ENCODE results near the gene ENOX1.
"Not testable (repeated sequence)": the region's sequence is repeated elsewhere in the genome, so short reads cannot be mapped to it uniquely, and the experiment has no call there.

The ENOX1 gene

GRCh38 chr13:43786766-43787517 lies at the start of gene ENOX1:
Gene ENOX1 (minus strand): TSS chr13:43786972.
- DNase-seq (ENCODE audit: low read depth) = no peak

DNA sequence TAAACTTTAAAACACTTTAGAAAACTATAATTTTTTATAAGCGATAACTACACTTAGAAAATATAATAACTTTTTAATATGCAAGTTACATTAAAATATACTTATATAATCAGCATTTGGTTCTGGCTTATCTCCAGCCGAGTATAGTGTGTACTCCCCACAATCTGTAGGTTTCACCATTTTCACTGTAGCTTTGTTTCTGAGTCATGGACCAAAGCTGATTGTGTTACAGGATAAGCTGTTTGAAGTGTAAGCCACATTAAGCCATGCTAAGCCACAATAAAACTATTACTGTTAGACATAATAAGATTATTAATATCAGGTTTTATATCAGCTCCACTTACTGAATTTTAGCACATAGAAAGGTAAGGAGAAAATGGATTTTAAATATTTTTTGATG lies 48.9 kb upstream of the ENOX1 start:
- no peak for DNase-seq (ENCODE audit: low read depth)

- DNase-seq (ENCODE audit: low read depth) = no peak
Observed at GRCh38 chr13:43831088-43831487, 44.3 kb upstream of the ENOX1 start.

DNA sequence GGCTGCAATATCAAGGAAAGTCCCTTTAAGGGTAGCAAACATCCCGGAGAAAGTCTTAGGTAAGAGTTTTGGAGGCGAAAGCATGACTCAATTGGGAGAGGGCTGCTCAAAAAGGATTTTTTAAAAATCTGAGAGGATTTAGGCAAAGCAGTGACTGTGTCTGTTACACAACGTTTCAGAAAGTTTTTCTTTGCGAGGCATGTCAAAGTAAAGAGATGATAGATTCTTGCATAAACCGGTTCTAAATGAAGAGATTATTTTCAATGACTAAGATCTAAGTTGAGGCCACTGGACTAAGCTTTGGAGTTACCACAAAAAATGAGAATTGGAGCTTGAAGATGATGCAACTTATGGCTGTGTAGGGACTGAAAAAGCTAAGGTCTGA lies 43.7 kb upstream of the ENOX1 start:
- no peak for DNase-seq (ENCODE audit: low read depth)

DNA sequence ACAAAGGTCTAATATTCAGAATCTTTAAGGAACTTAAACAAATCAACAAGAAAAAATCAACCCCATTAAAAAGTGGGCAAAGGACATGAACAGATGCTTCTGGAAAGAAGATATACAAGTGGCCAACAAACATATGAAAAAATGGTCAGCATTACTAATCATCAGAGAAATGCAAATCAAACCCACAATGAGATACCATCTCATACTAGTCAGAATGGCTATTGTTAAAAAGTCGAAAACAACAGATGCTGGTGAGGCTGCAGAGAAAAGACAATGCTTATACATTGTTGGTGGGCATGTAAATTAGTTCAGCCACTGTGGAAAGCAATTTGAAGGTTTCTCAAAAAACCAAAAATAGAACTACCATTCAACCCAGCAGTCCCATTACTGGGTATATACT lies 37.9 kb upstream of the ENOX1 start:
- not testable (repeated sequence) for DNase-seq (ENCODE audit: low read depth)

GRCh38 chr13:43822969-43823368 lies 36.2 kb upstream of the ENOX1 start:
- no peak for DNase-seq (ENCODE audit: low read depth)

- no peak for DNase-seq (ENCODE audit: low read depth)
Observed at GRCh38 chr13:43816401-43816889, 29.7 kb upstream of the ENOX1 start.

- no peak for DNase-seq (ENCODE audit: low read depth)
Observed at GRCh38 chr13:43815204-43815603, 28.4 kb upstream of the ENOX1 start.

DNA sequence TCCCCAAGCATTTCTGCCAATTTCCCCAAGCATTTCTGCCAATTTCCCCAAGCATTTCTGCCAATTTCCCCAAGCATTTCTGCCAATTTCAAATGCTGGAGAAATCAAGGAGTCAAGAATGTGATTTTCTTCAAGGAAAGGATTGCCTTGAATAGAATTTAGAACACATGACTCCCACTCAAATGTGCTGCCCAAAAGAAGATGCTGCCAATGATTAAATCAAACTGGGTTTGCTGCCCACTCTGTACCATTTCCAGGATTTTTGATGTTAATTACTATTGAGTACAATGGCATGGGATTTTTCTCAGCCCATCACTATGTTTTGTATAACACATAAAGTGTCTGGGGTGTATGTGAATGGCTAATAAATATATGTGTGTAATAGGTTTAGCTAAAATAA lies 21.9 kb upstream of the ENOX1 start:
- no peak for DNase-seq (ENCODE audit: low read depth)

- no peak for DNase-seq (ENCODE audit: low read depth)
Observed at GRCh38 chr13:43805681-43806128, 18.9 kb upstream of the ENOX1 start.

DNA sequence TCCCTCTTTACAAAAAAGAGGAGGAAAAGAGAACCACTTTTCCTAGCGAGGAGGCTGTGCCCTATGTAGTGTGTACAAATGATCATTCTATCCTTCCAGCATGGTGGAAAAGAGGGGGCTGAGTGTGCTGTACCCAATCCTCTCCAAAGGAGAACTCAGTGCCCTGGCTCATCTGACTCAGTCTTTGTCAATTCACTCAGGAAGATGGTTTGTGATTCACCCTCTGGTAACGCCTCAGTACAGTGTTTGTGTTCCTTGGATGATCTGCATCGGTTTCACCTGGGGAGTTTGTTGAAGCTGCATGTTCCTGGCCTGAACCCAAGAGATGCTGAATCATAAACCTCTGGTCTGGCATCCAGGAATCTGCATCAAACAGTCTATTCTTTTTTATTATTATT lies 18.3 kb upstream of the ENOX1 start:
- DNase-seq (ENCODE audit: low read depth) = peak; percentile 90

GRCh38 chr13:43804461-43805070 lies 17.8 kb upstream of the ENOX1 start:
- no peak for DNase-seq (ENCODE audit: low read depth)

- no peak for DNase-seq (ENCODE audit: low read depth)
Observed at GRCh38 chr13:43802511-43802910, 15.7 kb upstream of the ENOX1 start.

GRCh38 chr13:43800828-43801227 lies 14.1 kb upstream of the ENOX1 start:
- DNase-seq (ENCODE audit: low read depth) = no peak

DNA sequence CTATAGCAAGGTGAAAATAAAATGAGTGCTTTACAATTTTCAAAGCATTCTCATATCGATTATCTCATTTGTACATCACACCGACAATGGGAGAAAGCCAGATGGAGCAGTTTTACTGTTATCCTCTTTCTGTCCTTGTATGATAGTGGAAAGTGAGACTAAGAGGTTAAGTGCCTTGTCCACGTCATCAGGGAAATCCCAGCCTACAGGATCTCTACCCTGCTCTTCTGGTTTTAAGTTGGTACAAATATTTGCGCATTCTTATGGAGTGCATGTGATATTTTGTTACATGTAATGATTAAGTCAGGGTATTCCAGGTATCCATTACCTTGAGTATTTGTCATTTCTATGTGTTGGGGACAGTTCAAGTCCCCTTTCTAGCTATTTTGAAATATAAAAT lies 12.4 kb upstream of the ENOX1 start:
- no peak for DNase-seq (ENCODE audit: low read depth)

DNA sequence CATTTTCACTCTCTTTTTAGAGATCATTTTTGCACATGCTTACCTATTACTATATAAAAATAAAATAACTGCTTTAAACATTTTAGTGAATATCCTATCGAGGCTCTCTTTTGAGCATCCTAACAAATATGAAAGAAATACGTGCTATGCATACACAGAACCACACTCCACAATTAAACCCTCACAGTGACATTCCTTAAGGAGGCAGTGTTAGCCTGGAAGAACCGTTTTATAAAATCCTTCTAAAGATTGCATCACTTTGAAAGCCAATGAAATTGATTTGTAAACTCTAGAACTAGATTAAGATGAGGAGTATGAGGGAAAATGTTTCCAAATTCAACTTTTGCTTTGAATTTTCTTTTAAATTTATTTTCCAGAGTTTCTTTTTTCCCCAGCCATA lies 11.1 kb upstream of the ENOX1 start:
- DNase-seq (ENCODE audit: low read depth) = no peak

GRCh38 chr13:43797159-43797558 lies 10.4 kb upstream of the ENOX1 start:
- no peak for DNase-seq (ENCODE audit: low read depth)

DNA sequence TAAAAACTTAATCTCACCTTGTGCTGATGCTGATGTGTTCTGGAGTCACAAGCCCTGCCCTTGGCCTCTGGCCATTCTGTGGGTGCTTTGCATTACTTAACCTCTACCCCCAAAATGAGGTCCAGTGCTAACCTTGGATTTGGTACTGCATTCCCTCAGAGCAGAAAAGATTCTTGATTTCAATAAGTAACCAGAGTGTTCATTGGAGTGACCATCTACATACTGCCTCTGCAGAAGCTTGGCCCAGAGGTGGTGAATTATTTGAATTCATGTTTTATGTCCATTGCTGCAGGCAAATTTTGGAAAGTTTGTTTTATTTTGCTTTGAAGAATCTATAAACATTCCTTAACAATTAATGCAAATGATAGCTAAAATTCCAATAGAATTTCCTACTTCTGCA lies 7.6 kb upstream of the ENOX1 start:
- DNase-seq (ENCODE audit: low read depth) = no peak

GRCh38 chr13:43792076-43792881 lies 5.5 kb upstream of the ENOX1 start:
- DNase-seq (ENCODE audit: low read depth) = no peak

GRCh38 chr13:43787997-43788396 lies 1.2 kb upstream of the ENOX1 start:
- no peak for DNase-seq (ENCODE audit: low read depth)

DNA sequence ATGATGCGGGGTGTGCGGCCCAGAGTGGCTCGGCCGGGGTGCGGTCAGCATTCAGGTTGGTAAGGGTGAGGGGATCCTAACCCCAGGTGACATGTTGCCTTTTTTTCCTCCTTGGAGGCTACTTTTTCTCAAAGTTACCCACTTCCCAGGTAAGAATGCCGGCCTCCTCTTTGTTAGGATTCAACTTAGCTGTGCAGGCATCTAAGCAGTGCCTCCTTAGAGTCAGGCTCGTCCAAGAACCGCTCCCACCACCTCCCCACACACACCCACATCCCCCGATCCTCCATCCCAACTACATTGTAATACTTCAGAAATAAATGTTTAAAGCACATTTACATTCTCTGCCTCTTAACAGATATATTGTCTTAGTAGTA lies 733 bp upstream of the ENOX1 start:
- no peak for DNase-seq (ENCODE audit: low read depth)

DNA sequence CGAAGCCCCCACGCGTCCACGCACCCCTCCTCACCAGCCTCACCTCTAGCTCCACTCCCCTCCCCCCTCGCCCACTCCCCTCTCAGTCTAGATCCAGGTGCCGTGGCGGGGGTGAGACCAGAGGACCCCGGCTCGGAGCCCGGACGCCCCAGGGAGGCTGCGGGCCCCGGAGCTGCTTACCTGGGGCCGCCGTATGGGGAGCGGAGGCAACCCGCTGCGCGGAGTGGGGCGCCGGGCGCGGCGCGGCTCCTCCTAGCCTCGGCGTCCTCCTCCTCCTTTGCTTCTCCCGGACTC lies 353 bp downstream of the ENOX1 start:
- DNase-seq (ENCODE audit: low read depth) = no peak
